Endodermal cell (in vitro differentiated cells): ENCODE measurements around the gene ABTB2. TPM values are rescaled to one million over a fixed set of nuclear protein-coding genes. Genes with fewer than 3 reads are reported as not detected.

Experiments used
- DNase-seq: peaks from one replicate; pipeline ENCODE4 v3.0.0-alpha.2; 2017
- H3K27ac ChIP-seq: 2 replicates; pipeline ENCODE4 v1.5.1; 2013; ENCODE audit warnings: mild to moderate bottlenecking, low read depth, low read length, moderate library complexity
- H3K27me3 ChIP-seq: 2 replicates; pipeline ENCODE4 v1.6.1; 2013; ENCODE audit warnings: mild to moderate bottlenecking, low read length, moderate library complexity; ENCODE audit not compliant: insufficient read depth, control insufficient read depth, poor library complexity, severe bottlenecking
- H3K36me3 ChIP-seq: 2 replicates; pipeline ENCODE4 v1.7.0; 2013; ENCODE audit warnings: mild to moderate bottlenecking, low read length, moderate library complexity; ENCODE audit not compliant: control insufficient read depth, insufficient read depth
- H3K4me1 ChIP-seq: one replicate; pipeline ENCODE4 v1.7.0; 2013; ENCODE audit warnings: low read length; ENCODE audit not compliant: control insufficient read depth, insufficient read depth
- H3K4me3 ChIP-seq: 2 replicates; pipeline ENCODE4 v1.5.1; 2013; ENCODE audit warnings: mild to moderate bottlenecking, low read length, moderate library complexity
- H3K9ac ChIP-seq: 2 replicates; pipeline ENCODE4 v1.6.1; 2013; ENCODE audit warnings: mild to moderate bottlenecking, low read length, moderate library complexity; ENCODE audit not compliant: poor library complexity, severe bottlenecking; ENCODE audit errors: extremely low read depth
- H3K9me3 ChIP-seq: 2 replicates; pipeline ENCODE4 v1.6.1; 2013; ENCODE audit warnings: mild to moderate bottlenecking, low read length, moderate library complexity; ENCODE audit not compliant: control insufficient read depth
- H3K27ac Mint-ChIP-seq: 2 replicates; pipeline ENCODE4 v1.8.0; 2020; ENCODE audit warnings: mixed read lengths
- H3K27me3 Mint-ChIP-seq: 2 replicates; pipeline ENCODE4 v1.8.0; 2021; ENCODE audit warnings: mild to moderate bottlenecking, mixed read lengths; ENCODE audit not compliant: insufficient read depth
- H3K36me3 Mint-ChIP-seq: 2 replicates; pipeline ENCODE4 v1.8.0; 2020; ENCODE audit warnings: low read depth, mixed read lengths
- H3K4me1 Mint-ChIP-seq: 2 replicates; pipeline ENCODE4 v1.8.0; 2020; ENCODE audit warnings: mixed read lengths
- H3K4me3 Mint-ChIP-seq: 2 replicates; pipeline ENCODE4 v1.8.0; 2020; ENCODE audit warnings: mild to moderate bottlenecking, moderate library complexity, mixed read lengths
- H3K9me3 Mint-ChIP-seq: 2 replicates; pipeline ENCODE4 v1.8.0; 2020; ENCODE audit warnings: mild to moderate bottlenecking, mixed read lengths
- WGBS, 2 experiments: methylation state at CpG; one replicate each; pipeline versions ENCODE4 v1.1.5 to v1.1.7; 2013; ENCODE audit warnings: missing lambda C conversion rate in 2 of 2, mixed read lengths in 1 of 2; ENCODE audit not compliant: insufficient coverage in 1 of 2, insufficient read length in 1 of 2; 5-methylcytosine and 5-hydroxymethylcytosine counted together
- total RNA-seq, 2 donors: library from RNA; stranded (reverse); fragmentation: NEBNext Ultra II Directional in 1 of 2; extraction: Animal tissue kit (Norgen Biotek cat#: 25700) in 1 of 2; gene quantifications; 2 replicates in 1 of 2; 3 replicates in 1 of 2; pipeline ENCODE4 v1.2.1, GENCODE V29; 2021
- TF ChIP-seq, protein P1 (sequence below): fragments of 200-600 bp; sonication (generic); conservative IDR thresholded peaks from 2 replicates; pipeline ENCODE4 v1.5.0; 2021; ENCODE audit warnings: antibody characterized with exemption, mild to moderate bottlenecking

ABTB2 gene
- total RNA-seq, 2 donors from 2014 or later: 2.9 to 5.2 TPM

DNA sequence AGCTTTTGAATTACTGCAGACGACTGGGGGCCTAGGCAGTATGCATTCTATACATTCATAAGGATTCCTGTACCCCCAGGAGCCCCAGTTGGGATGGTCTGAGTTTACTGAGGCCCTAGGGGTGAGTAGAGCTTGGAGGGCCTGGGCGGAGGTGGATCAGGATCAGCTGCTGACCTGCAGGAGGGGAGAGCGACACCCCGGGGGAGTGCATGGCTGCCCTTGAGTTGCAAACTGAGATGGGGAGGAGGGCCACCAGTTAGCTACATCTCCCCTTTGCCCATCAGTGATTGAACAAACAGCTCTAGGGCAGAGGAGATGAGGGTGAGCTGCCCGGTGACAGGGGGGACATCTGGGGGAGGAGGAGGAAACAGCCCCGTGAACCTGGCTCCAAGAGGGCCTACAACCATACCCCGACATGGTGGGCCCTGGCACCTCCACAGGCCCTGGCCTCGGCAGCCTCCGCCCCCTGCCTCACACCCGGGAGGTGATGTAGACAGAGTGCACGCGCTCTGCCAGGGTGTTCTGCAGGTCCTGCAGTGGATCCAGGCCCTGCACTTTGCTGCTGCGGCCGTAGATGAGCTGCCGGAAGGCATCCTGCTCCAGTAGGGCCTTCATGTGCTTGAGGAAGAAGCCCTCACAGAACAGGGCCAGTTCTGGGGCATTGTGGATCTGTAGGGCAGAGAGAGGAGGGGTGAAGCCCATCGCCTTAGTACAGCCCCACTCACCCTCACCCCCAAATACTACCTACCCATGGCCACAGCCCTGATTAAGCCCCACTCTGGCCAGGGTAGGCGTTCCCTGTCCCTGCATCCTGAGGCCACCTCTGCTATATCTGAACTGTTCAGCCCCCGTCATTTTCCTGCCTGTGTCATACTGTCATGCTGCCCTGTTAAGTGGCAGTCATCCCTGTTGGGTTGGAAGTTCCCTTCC, 205.6 kb downstream of the ABTB2 start:
- no peak overlapping the region for H3K4me3 Mint-ChIP-seq
- H3K4me3 ChIP-seq: no peak overlapping the region
- H3K9me3 ChIP-seq: no peaks in the 10 kb centered on the region
- H3K27me3 ChIP-seq: no peaks in the 10 kb centered on the region
- no peaks in the 10 kb centered on the region for H3K9me3 Mint-ChIP-seq
- no peak for DNase-seq
- no peaks in the 10 kb centered on the region for H3K4me1 Mint-ChIP-seq
- no peaks in the 10 kb centered on the region for H3K27me3 Mint-ChIP-seq
- no peak overlapping the region for H3K9ac ChIP-seq
- no peak overlapping the region for H3K27ac Mint-ChIP-seq
- TF ChIP-seq, protein P1, sequence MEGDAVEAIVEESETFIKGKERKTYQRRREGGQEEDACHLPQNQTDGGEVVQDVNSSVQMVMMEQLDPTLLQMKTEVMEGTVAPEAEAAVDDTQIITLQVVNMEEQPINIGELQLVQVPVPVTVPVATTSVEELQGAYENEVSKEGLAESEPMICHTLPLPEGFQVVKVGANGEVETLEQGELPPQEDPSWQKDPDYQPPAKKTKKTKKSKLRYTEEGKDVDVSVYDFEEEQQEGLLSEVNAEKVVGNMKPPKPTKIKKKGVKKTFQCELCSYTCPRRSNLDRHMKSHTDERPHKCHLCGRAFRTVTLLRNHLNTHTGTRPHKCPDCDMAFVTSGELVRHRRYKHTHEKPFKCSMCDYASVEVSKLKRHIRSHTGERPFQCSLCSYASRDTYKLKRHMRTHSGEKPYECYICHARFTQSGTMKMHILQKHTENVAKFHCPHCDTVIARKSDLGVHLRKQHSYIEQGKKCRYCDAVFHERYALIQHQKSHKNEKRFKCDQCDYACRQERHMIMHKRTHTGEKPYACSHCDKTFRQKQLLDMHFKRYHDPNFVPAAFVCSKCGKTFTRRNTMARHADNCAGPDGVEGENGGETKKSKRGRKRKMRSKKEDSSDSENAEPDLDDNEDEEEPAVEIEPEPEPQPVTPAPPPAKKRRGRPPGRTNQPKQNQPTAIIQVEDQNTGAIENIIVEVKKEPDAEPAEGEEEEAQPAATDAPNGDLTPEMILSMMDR: no peak
- H3K27ac ChIP-seq: no peak overlapping the region
- no peaks in the 10 kb centered on the region for H3K4me1 ChIP-seq
- peaks cover 45% of the 10 kb centered on the region for H3K36me3 ChIP-seq
- 93 to 100% methylated on average over 9 to 16 of the region's 18 CpGs for WGBS, 2 experiments
- peaks cover 21% of the 10 kb centered on the region for H3K36me3 Mint-ChIP-seq

DNA sequence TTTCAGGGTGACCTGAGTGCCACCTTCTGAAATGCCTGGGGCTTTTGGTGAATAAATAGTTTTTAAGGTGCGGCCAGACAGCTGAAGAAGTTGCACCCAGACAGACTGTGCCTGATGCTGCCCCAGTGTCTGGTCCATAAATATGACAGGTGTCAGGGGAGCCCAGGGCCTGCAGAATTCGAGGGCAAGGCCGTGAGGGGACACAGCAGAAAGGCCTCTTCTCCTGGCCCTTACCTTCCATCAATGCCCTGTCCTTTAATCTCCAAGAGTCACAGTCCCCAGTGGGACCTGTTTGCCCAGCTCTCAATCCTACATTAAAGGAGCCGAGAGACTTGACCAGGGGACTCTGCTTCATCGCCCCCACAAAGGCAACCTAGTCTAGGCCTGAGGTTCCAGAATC, 206.6 kb downstream of the ABTB2 start:
- Mint-ChIP-seq H3K36me3 (peaks cover 30% of the 10 kb centered on the region), H3K27ac (no peak overlapping the region), H3K27me3 (no peaks in the 10 kb centered on the region), H3K9me3 (no peaks in the 10 kb centered on the region), H3K4me1 (no peaks in the 10 kb centered on the region), H3K4me3 (no peak overlapping the region)
- 81 to 83% methylated on average over 3 to 5 of the region's 5 CpGs for WGBS, 2 experiments
- Histone ChIP-seq H3K9ac (no peak overlapping the region), H3K27me3 (no peaks in the 10 kb centered on the region), H3K4me3 (no peak overlapping the region), H3K36me3 (peaks cover 45% of the 10 kb centered on the region), H3K4me1 (no peaks in the 10 kb centered on the region), H3K27ac (no peak overlapping the region), H3K9me3 (no peaks in the 10 kb centered on the region)
- TF ChIP-seq, protein P1: no peak
- no peak for DNase-seq

DNA sequence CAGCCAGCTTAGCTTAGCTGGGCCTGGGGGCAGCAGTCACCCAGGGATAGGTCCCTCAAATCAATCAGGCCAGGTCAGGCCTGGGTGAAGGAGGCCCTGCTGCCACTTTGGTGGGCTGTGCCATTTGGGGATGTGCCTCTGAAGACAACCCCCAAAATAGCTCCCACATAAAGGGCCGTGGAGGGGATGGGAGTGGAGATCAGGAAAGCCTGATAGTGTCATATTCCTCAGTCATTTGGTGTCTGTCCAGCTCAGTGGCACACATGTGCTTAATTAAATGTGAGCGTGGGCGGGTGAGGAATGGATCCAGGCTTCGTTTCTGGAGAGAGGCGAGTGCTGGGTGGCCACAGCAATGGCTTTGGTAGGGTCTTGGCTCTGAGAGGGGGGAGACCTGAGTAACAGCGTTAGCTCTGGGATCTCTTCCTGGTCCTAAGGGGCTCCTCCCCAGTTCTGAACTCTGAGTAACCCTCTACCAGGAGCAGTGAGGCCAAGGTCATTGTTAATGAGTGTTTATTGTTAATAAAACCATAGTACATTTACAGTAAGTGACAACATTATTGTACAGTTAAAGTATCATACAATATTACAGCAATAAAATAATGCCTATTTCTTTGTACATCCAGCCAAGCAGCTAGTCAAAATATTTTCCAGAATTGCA, 207.2 kb downstream of the ABTB2 start:
- H3K4me3 Mint-ChIP-seq: no peak overlapping the region
- no peaks in the 10 kb centered on the region for H3K4me1 ChIP-seq
- no peaks in the 10 kb centered on the region for H3K27me3 Mint-ChIP-seq
- no peaks in the 10 kb centered on the region for H3K4me1 Mint-ChIP-seq
- H3K9me3 ChIP-seq: no peaks in the 10 kb centered on the region
- 94 to 100% methylated on average over 1 to 6 of the region's 6 CpGs for WGBS, 2 experiments
- H3K27ac ChIP-seq: no peak overlapping the region
- H3K36me3 ChIP-seq: peaks cover 50% of the 10 kb centered on the region
- no peak for DNase-seq
- H3K27ac Mint-ChIP-seq: no peak overlapping the region
- H3K4me3 ChIP-seq: no peak overlapping the region
- H3K9me3 Mint-ChIP-seq: no peaks in the 10 kb centered on the region
- H3K9ac ChIP-seq: no peak overlapping the region
- no peaks in the 10 kb centered on the region for H3K27me3 ChIP-seq
- TF ChIP-seq, protein P1: no peak
- peaks cover 35% of the 10 kb centered on the region for H3K36me3 Mint-ChIP-seq
